ENCODE results near the gene TLE4. TPM values are rescaled to one million over a fixed set of nuclear protein-coding genes. Genes with fewer than 3 reads are reported as not detected.
"Not testable (repeated sequence)": the region's sequence is repeated elsewhere in the genome, so short reads cannot be mapped to it uniquely, and the experiment has no call there.

The TLE4 gene
- total RNA-seq, 3 donors from 2014 or later (not counting 1 experiment from before 2014, with no cell fraction given): 214 to 240 (median 220) TPM

DNA sequence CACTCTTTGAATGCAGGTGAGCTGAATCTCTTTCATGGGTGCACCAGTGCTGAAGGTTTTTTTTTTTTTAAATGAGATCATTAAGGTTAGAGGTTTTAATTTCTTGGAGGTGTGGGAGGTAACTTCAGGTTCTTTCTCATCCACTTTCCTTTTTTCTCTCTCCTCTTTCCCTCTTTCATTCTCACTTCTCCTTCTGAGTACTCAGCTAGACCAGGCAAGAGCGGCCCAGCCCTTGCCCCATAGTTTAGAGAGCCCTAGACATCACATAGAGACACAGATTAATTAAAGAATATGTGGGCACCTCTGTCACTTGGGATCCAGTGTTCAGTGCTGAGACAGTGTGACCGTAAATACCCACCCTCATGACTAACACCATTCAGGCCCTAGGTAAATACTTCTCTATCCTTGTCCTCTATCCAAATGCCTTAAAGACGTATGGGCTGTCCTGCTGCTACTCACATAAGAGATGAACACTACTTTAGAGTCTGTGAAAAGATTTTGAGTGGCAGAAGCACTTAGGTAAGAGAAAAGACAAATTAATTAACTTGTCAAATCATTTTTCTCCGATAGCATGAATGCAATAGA is 174.1 kb downstream of the TLE4 start:
- Mint-ChIP-seq H3K9me3 (no peaks in the 10 kb centered on the region), H3K27ac (no peak overlapping the region), H3K27me3 (ENCODE audit: low read depth in 2 of 2) (peaks cover 0 to 6% of the 10 kb centered on the region in 2 donors), H3K4me1 (peaks cover 19 to 20% of the 10 kb centered on the region in 2 donors), H3K4me3 (no peak overlapping the region), H3K36me3 (peaks cover 6% of the 10 kb centered on the region)
- 93% methylated on average over 3 of the region's 4 CpGs for whole genome bisulfite sequencing (ENCODE audit: insufficient coverage)
- Histone ChIP-seq H3K27me3 (ENCODE audit: control insufficient read depth, insufficient read depth, low read length) (peaks cover 2% of the 10 kb centered on the region), H3K4me3 (ENCODE audit: low read length) (no peak overlapping the region), H3K9me3 (ENCODE audit: control insufficient read depth, insufficient read depth, low read length) (no peaks in the 10 kb centered on the region), H3K4me1 (ENCODE audit: control insufficient read depth, insufficient read depth, low read length) (peaks cover 3% of the 10 kb centered on the region), H3K36me3 (ENCODE audit: control insufficient read depth, insufficient read depth, low read length) (no peaks in the 10 kb centered on the region), H3K27ac (ENCODE audit: low read length) (no peak overlapping the region)
- no peak for ATAC-seq
- no peak for DNase-seq
- intact Hi-C loops (cut with micrococcal nuclease): no loop called here
- TF ChIP-seq, protein P1, sequence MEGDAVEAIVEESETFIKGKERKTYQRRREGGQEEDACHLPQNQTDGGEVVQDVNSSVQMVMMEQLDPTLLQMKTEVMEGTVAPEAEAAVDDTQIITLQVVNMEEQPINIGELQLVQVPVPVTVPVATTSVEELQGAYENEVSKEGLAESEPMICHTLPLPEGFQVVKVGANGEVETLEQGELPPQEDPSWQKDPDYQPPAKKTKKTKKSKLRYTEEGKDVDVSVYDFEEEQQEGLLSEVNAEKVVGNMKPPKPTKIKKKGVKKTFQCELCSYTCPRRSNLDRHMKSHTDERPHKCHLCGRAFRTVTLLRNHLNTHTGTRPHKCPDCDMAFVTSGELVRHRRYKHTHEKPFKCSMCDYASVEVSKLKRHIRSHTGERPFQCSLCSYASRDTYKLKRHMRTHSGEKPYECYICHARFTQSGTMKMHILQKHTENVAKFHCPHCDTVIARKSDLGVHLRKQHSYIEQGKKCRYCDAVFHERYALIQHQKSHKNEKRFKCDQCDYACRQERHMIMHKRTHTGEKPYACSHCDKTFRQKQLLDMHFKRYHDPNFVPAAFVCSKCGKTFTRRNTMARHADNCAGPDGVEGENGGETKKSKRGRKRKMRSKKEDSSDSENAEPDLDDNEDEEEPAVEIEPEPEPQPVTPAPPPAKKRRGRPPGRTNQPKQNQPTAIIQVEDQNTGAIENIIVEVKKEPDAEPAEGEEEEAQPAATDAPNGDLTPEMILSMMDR (IDR thresholded peaks at IDR 0.05): no peak

DNA sequence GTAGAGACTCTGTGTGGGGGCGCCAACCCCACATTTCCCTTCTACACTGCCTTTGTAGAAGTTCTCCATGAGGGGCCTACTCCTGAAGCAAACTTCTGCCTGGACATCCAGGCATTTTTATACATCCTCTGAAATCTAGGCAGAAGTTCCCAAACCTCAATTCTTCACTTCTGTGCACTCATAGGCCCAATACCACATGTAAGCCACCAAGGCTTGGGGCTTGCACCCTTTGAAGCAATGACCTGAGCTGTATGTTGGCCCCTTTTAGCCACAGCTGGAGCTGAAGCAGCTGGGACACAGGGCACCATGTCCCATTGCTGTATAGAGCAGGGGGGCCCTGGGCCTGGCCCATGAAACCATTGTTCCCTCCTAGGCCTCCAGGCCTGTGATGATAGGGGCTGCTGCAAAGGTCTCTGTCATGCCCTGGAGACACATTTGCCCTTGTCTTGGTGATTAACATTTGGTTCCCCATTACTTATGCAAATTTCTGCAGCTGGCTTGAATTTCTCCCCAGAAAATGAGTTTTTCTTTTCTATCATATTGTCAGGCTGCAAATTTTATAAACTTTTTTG is 180.2 kb downstream of the TLE4 start:
- intact Hi-C loops (cut with micrococcal nuclease); H3K9me3 Mint-ChIP-seq; H3K27ac Mint-ChIP-seq; H3K27me3 Mint-ChIP-seq (ENCODE audit: low read depth in 2 of 2); H3K27ac ChIP-seq (ENCODE audit: low read length); H3K4me3 ChIP-seq (ENCODE audit: low read length); H3K4me3 Mint-ChIP-seq; H3K36me3 ChIP-seq (ENCODE audit: control insufficient read depth, insufficient read depth, low read length); H3K36me3 Mint-ChIP-seq; ATAC-seq; DNase-seq; H3K4me1 ChIP-seq (ENCODE audit: control insufficient read depth, insufficient read depth, low read length); H3K27me3 ChIP-seq (ENCODE audit: control insufficient read depth, insufficient read depth, low read length); H3K4me1 Mint-ChIP-seq: not testable (repeated sequence)
- H3K9me3 ChIP-seq (ENCODE audit: control insufficient read depth, insufficient read depth, low read length): peaks cover 14% of the 10 kb centered on the region
- 100% methylated on average over 1 of the region's 1 CpG for WGBS (ENCODE audit: insufficient coverage)

DNA sequence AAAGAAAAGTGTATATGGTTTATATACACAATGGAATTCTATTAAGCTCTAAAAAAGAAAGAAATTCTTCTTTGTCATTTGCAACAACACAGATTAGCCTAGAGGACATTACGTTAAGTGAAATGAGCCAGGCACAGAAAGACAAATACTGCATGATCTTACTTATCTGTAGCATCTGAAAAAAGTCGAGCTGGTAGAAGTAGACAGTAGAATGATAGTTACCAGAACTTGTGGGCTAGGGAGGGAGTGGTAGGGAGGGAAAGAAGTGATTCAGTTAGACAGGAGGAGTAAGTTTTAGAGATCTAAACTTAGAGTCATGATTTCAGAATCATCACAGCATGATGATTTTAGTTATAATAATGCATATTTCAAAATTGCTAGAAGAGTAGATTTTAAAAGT is 184.6 kb downstream of the TLE4 start:
- 82% methylated on average over 2 of the region's 2 CpGs for WGBS (ENCODE audit: insufficient coverage)
- Mint-ChIP-seq H3K27ac (no peak overlapping the region), H3K36me3 (no peaks in the 10 kb centered on the region), H3K4me1 (no peaks in the 10 kb centered on the region), H3K9me3 (no peaks in the 10 kb centered on the region), H3K27me3 (ENCODE audit: low read depth in 2 of 2) (no peaks in the 10 kb centered on the region), H3K4me3 (no peak overlapping the region)
- Histone ChIP-seq H3K9me3 (ENCODE audit: control insufficient read depth, insufficient read depth, low read length) (peaks cover 13% of the 10 kb centered on the region), H3K27me3 (ENCODE audit: control insufficient read depth, insufficient read depth, low read length) (no peaks in the 10 kb centered on the region), H3K27ac (ENCODE audit: low read length) (no peak overlapping the region), H3K36me3 (ENCODE audit: control insufficient read depth, insufficient read depth, low read length) (no peaks in the 10 kb centered on the region), H3K4me1 (ENCODE audit: control insufficient read depth, insufficient read depth, low read length) (no peaks in the 10 kb centered on the region), H3K4me3 (ENCODE audit: low read length) (no peak overlapping the region)
- DNase-seq (no peak), ATAC-seq (no peak)
- intact Hi-C loops (cut with micrococcal nuclease): no loop called here
- TF ChIP-seq, protein P1 (IDR thresholded peaks at IDR 0.05): no peak

DNA sequence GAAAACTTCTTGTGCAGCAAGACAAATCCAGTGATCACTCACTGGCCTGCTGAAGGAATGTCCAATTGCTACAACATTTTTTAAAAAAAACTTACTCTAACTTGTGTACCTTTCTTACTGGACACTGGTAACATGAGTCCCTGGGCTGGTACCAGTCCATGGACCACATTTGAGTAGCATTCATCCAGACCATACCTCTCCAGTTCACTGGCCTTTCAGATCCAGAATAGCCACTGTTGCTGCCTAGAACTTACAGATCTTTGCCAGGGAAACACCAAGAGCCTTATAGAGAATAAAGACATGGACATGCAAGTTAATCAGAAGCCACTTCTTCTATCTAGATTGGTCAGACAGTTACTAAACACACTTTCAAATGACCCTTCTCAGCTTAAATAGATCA is 185.3 kb downstream of the TLE4 start:
- Histone ChIP-seq H3K9me3 (ENCODE audit: control insufficient read depth, insufficient read depth, low read length) (peaks cover 6% of the 10 kb centered on the region), H3K4me3 (ENCODE audit: low read length) (no peak overlapping the region), H3K36me3 (ENCODE audit: control insufficient read depth, insufficient read depth, low read length) (no peaks in the 10 kb centered on the region), H3K4me1 (ENCODE audit: control insufficient read depth, insufficient read depth, low read length) (no peaks in the 10 kb centered on the region), H3K27me3 (ENCODE audit: control insufficient read depth, insufficient read depth, low read length) (no peaks in the 10 kb centered on the region), H3K27ac (ENCODE audit: low read length) (no peak overlapping the region)
- H3K36me3 Mint-ChIP-seq: no peaks in the 10 kb centered on the region
- no peak for DNase-seq
- H3K27ac Mint-ChIP-seq: no peak overlapping the region
- no peak overlapping the region for H3K4me3 Mint-ChIP-seq
- no peaks in the 10 kb centered on the region for H3K4me1 Mint-ChIP-seq
- ATAC-seq: no peak
- intact Hi-C loops (cut with micrococcal nuclease): no loop called here
- H3K27me3 Mint-ChIP-seq (ENCODE audit: low read depth in 2 of 2): no peaks in the 10 kb centered on the region
- TF ChIP-seq, protein P1 (IDR thresholded peaks at IDR 0.05): no peak
- H3K9me3 Mint-ChIP-seq: no peaks in the 10 kb centered on the region

Data from natural killer cell (primary cell).